LoVo (cell line): ENCODE measurements around the gene NOTCH1.

Experiments used
- DNase-seq: peaks from one replicate; pipeline ENCODE4 v3.0.0-alpha.2; 2016; ENCODE audit warnings: low spot score

The NOTCH1 gene

DNA sequence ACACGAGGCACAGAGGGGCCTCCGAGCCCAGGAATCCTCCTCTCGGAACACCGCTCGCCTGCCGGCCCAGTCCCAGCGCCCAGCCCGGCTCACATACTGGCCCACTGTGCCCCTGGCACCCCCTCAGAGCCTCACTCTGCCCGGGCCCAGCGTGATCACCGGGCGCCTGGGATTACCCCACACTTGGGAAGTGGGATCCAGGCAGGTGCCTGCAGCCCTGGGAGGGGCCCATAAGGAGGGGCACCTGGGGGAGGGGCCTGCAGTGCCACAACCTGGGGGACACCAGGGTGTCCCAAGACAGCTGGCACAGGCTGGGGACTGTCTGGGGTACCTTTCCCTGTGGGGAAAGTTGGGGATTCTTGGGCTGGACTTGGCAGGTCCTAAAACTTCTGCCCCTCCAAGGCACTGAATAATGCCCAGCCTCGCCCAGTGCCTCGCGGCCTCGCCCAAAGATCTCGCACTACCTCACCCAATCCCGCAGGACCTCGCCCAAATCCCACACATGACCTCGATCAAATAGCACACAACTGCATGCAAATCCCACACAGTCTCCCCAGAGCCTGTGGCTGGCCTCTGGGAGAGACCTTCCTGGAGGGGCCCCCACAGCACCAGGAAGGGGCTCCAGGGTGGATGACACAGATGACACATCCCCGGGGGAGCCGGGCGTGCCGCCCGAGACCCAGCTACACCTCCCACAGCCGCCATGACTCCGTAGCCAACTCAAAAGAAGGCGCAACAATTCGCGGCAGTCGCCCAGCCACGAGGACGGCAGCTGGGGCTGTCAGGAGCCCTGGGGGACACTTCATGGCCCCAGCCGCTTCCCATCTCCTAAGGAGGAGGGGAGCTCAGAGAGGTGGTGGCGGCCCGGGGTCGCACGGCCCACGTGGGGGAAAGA lies 13.7 kb downstream of the NOTCH1 start:
- no peak for DNase-seq

DNA sequence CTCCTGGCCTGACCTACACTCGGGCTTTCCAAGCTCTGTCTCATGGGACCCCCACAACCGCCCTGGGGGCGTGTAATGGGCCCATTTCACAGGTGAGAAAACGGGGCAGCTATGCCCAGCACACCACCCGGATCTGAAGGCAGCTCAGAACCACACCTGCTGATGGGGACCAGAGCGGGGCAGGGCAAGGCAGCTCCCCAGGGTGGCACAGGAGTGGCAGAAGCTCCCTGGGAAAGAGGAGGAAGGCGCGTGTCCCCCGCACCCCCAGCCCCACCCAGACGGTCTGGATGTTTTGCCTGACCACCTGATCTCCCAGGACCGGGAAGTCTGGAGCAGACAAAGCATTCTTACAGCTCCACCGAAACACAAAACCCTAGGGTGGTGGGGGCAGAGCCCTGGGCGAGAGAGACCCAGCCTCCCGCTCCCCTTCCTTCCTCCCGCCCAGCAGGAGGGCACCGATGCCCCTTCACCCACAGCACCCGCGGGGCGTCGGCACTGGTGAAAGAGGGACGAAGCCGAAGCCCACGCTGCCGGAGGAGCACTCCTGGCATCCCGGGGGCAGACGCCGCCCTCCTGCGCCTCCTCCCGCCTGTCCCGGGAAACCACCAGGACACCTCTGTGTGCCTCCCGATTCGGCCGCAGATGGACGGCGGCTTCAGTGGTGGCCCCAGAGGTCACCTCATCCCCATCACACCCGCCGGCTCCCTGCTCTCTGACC lies 14.5 kb downstream of the NOTCH1 start:
- DNase-seq, result no peak

DNA sequence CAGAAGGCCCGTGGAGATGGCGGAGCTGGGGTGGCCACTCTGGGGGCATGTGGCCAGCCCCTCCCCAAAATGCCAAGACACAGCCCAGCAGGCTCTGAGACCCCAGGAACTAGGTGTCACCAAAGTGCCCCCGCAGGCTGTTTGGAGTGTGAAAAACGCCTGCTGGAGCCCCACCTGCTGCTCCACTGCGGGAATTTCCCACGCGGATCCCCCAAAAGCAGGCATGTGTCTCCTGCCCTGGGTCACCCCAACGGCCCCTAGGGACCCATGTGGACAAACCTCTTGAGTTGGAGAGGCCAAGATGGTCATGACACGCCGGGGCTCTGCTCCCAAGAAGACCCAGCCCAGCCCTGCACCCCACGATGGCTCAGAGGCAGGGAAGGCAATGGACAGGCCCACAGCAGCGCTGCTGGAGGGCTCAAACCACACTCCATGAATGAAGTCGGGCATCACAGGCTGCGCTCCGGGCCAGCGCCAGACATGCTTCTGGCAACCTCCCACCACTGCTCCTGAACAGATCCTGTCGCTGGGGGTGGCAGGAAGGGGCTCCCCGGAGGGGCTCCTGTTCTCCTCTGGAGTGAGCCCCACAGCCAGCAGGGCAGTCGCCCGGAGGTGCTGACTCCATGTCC lies 15.3 kb downstream of the NOTCH1 start:
- no peak for DNase-seq

DNA sequence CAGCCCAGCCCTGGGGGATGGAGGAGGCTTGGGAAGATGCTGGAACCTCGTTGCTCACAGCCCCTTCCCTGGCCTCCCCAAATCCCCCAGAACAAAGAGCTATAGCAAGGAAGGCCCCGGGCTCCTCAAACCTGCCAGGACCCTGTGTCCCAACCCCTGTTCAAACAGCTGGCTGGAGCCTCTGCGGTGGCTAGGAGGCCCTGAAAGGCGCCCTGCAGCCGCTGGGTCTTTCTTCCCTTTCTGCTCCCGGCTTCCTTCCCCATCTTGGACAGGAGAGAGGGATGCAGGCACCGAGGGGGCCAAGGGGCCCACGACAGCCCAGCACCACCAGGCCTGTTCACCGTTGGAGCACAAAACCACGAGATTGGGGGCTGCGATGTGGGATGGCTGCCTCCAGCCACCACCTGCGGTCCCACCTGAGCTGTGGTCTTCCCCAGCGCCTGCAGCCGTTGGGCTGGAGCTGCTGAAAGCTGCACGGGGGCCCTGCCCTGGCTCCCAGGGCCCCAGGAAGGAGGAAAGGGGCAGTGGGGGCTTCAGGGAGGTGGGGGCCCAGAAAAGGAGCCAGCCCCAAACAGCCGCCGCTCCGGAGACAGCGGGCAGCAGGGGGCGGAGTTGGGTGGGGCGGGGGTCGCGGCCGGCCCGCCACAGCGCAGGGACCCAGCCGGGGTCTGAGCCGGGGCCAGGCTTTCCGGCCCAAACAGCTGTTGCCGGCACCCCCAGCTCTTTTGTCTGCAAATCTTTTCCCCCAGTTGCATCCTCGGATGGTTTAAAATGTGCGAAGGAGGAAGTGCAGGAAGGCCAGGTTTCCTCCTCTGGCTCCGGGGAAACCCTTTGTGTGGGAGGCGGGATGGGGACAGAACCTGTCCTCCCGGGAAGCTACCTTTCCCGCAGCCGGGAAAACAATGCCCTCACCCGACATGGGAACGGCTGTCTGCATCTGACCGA lies 16.1 kb downstream of the NOTCH1 start:
- DNase-seq, result no peak

DNA sequence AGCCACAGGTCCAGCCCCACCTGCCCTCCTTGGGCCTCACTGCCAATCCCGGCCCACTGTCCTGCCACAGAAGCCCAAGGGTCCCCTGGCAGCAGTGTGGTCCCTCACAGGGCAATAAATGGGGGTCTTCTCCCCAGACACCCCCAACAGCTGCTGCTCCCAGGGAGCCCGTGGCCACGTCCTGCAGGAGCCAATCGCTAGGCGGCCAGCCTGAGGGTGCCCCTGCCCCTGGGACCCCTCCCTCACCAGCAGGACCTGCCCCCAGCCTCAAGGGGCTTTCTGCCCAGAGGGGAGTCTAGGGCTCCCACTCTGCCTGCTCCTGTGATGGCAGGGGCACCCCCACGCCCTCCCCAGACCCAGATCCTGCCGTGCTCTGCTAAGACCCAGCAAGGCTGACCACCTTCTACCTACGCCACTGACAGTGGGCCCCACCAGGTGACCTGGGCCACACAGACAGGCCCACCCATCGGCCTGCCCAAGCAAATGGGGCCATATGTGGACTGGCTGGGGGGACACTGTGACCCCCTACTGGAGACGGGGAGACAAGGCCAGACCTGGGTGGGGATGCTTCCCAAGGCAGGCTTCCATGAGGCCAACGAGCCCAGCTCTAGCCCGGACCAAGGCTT lies 17.0 kb downstream of the NOTCH1 start:
- DNase-seq, result no peak

DNA sequence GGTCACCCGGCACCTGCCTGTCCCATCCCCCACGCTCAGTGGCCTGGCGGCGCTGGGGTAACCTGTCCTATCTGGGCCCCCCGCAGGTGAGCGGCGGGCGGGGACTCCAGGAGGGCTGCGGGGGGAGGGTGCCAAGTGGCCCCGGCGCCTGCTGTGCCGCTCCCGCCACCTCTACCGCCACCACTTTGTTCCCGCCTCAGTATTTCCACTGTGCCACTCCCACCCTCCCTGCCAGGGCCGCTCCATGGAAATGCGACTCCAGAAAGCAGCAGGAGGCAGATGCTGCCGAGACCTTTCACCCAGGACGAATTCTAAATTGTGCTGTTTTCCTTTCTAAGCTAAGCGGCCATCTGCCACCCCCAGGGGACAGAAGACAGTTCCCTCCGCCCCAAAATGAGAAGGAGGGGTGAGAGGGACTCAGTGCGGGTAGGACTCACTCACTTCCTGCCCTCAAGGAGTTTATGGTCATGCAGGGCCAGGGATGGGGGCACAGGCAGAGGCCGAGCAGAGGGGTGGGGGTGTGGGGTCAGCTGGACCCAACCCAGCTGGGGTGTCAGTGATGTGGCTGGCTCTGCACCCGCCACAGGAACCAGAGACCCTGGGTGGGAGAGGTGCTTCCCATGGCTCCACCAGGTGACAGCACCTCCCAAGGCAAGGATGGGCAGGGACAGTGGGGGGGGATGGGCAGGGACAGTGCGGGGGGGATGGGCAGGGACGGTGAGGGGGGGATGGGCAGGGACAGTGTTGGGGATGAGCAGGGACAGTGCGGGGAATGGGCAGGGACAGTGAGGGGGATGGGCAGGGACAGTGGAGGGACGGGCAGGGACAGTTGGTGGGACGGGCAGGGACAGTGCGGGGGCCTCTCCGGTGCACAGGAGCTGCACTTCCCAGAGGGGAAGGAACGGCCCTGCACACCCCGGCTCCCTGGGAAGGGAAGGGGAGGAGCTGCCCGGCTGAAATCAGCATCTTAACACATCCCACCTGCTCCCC lies 17.8 kb downstream of the NOTCH1 start:
- no peak for DNase-seq

DNA sequence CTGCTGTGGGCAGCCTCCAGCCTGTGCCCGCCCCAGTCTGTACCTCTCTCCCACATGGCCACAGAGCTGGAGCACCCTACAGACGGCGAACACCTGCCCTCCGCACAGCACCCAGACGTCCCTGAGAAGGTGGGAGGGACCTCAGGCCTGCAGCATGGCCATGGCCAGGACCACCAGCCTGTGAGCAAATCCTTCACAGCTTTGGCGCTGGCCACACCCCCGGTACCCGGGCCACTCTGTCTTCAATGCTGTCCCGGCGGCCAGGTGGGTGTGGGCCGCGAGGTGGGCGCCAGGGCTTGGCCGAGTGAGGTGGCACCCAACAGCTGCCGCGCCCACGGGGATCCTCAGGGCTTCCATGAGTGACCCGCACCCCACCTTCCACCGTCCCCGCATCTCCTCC lies 18.7 kb downstream of the NOTCH1 start:
- DNase-seq, result no peak

DNA sequence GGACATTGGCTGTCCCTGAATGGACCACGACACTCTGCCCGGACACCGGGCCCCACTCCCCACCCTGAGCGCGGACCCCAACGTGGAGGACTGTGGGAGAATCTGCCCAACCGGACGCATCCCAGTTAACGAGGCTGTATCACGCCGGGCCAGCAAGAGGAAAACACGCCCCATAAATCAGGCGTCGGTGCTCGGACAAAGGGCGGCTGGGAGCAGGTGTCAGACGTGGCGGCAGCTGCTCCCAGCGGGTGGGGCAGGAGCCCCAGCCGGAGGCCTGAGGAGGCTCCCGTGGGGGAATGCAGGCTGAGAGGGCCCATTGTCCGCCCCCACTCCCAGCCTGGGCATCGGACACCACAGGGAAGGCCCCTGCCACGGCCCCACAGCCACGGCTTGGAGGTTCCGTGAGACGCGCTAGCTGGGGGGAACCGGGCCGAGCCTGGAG lies 19.2 kb downstream of the NOTCH1 start:
- DNase-seq, result no peak

DNA sequence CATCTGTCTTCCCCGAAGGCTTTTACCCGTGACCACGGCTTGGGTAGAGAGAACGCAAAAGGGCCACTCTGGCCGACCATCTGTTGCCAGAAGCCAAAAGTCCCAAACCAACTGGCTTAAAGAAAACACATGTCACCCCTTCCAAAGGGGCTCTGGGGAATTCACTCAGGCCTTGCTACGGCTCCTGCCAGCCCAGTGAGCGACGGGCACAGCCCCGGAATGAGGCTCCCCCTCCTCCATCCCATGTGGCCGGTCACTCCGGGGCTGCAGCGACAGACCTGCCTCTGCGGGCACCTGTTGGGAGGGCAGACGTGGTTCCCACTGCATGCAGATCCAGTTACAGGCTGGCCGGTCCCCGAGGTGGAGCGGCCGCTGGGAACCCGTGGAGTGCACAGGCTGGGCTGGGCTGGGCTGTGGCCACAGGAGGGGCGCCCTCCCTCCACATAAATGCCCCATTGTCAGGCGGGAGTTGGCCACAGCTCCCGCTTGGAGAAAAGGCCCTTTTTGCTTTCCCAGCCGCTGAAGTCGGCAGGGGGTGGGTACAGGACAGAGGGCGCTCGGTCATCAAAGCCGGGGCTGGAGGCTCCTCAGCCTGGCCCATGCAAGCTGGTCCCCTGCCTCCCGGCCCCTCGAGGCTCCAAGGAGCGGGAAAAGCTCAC lies 19.9 kb downstream of the NOTCH1 start:
- DNase-seq, result no peak

DNA sequence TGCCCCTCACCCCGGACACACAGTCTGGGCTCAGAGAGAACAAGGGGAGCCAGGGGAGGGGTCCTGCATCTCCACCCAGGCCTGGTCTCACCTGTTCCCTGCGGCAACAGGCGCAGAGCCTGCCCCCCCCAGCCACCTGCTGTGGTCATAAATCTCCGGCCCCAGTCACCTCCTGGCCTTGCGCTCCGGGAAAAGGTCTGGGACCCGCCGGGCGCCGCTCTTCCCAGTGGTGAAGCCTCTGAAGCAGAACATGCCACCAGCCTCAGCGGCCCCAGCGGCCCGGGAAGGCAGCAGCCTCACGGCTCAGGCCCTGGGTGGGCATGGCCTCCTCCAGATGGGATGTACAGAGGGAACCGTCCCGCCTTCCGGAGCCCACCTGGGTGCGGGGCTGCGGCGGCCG lies 20.6 kb downstream of the NOTCH1 start:
- DNase-seq, result no peak

DNA sequence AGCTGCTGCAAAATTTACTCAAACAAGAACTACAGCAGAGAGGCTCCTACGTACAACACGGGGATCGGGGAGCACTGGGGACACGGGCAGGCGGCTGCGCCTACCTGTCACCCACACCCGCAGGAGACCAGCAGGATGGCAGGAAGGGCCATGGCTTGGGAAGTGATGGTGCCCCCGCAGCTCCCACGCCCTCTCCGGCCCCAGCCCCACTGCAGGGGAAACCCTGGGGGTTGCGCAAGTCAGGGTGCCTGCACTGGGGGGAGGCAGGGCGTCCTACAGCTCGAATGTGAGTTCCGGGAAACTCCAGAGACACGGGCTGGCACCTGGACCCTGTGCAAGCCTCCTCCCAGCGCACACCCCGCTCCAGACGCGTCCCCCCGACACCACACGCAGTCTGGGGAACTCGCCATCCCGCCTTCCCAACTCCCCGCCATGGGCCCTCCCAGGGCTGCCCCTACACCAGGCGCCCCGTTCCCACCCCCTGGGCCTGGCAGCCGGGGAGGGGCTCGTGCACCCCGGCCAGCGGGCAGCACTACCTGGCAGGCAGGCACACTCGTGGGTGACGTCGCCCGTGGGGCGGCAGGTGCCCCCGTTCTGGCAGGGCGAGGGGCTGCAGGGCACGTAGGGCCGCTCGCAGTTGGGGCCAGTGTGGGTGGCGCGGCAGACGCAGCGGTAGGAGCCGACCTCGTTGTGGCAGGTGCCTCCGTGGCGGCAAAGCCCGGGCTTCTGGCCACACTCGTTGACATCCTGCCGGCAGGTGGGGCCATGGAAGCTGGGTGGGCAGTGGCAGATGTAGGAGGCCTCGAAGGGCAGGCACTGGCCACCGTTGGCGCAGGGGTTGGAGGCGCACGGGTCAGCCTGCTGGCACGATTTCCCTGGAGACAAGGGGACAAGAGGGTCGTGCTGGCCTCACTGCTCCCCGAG lies 23.3 kb downstream of the NOTCH1 start:
- DNase-seq, result no peak

DNA sequence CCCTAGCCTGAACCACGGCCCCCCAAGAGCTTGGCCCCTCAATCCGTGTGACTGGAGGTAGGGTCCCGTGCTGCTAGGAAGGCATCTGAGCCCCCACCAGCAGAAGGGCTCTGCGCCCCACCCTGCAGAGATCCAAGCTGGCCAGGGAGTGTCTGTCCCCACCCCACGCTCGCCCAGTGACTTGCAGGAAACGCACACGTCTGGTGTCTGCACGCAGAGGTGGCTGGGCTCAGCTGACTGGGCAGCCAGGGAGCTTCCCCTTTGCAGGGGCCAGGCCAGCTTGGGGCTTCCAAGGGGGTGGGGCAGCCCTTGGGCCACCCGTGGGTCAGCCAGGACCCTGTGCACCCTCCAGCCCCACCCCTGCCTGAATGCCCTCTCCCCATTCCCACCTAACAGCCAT lies 24.3 kb downstream of the NOTCH1 start:
- no peak for DNase-seq

DNA sequence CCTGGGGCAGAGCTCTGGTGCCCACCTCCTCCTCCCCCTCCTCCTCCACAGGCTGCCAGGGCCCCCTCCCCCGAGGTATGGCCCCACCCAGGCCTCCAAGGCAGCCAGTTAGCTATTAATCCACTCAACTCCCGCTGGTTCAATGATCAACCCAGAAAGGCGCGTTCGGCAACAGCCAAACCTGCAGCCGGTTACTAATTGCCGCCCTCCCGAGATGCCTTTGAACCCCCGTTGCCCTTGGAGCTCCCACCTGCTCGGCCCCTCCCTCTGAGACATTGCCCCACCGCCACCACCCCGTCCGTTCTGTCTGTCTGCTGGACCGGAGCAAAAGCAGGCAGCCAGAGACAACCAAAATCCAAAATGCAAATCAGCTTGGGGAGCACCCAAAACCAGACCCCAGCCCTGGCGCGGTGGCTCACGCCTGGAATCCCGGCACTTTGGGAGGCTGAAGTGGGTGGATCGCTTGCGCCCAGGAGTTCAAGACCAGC lies 25.8 kb downstream of the NOTCH1 start:
- DNase-seq, result no peak

DNA sequence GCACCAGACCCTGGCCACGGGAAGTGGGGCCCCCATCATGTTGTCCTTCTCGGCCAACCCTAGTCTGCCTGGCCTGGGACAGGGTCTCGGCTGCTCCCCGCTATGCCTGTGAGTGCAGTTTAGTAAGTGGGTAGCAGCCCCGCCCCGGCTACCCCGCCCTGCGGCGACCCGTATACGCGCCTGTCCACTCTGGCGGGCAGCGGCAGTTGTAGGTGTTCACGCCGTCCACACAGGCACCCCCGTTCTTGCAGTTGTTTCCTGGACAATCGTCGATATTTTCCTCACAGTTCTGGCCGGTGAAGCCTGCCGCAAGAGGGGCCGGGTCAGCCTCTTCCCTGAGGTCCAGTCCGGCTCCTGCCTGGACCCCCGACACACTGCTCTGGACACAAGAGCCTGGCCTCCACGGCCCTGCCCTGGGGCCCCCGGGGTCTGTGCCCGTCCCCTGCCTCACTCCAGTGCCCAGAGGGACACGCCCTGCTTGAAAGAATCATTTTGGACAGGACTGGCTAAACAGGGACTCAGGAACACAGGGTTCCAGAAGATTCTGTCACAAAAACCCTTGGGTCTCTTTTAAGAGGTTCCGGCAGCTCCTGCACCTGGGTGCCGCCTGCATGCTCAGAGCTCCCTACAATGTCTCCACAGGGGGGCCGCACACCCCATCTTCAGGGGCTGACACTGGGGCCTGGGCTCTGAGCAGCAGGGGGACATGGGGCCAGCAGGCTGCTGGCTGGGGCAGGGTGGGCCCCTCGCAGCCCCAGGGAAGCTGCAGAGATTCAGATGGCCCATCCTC lies 26.4 kb downstream of the NOTCH1 start:
- no peak for DNase-seq

DNA sequence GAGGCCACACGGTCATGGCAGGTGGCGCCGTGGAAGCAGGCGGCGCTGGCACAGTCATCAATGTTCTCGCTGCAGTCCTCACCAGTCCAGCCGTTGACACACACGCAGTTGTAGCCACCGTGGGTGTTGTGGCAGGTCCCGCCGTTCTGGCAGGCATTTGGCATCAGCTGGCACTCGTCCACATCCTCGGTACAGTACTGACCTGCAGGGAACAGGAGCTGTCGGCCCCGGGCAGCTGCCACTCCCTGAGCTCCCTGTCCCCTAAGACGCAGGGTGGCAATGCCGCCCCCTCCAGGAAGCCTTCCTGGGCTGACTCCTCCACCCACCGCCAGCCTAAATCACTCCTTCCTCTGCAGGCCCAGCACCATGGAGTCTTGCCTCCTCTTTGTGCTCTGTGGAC lies 27.2 kb downstream of the NOTCH1 start:
- no peak for DNase-seq

DNA sequence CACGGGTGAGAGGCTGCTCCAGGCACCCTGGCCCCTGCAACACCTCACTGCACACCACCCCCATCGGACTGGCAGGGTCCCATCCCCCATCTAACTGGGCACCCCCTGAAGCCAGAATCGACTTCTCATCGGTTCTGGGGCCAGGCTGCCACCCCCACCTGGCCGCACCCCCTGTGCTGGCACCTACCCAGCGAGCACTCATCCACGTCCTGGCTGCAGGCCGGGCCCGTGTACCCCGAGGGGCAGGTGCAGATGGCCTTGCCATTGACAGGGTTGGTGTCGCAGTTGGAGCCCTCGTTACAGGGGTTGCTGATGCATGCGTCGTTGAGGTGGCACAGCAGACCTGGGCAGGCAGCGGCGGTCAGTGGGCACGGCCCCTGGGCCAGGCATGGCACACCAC lies 27.9 kb downstream of the NOTCH1 start:
- DNase-seq, result no peak

DNA sequence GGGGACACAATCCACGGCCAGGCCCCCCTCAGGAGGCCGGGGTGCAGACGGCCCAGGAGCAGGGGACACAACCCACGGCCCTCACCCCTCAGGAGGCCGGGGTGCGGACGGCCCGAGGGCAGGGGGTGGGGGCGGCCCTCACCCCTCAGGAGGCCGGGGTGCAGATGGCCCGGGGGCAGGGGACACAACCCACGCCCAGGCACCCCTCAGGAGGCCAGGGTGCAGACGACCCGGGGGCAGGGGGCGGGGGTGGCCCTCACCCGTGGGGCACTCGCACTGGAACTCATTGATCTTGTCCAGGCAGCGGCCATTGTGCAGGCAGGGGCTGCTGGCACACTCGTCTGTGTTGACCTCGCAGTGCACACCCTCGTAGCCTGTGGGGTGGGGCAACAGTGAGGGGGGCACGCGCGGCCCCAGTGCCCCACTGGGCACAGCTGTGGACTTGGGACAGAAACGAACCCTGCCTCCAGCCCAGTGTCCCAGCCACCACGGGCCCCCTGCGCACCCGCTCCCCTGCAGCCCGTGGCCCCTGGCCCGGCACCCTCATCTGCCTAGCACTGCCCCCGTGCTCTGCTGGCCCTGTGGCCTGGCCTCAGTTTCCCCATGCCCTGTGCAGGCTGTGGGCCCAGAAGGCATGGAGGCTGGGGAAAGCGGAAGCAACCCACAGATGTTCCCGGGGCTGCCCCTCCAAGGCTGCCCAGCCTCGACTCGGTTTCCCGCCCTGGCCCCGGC lies 28.7 kb downstream of the NOTCH1 start:
- no peak for DNase-seq
